Neutrophil (primary cell): ENCODE measurements around the gene PLEKHN1.

Source experiments
- H3K27ac ChIP-seq: fragments of 200-600 bp; sonication (generic); 2 replicates; pipeline ENCODE4 v1.5.1; 2016; ENCODE audit warnings: mild to moderate bottlenecking, moderate library complexity
- H3K27me3 ChIP-seq: fragments of 200-600 bp; sonication (generic); 2 replicates; pipeline ENCODE4 v1.6.0; 2016; ENCODE audit warnings: mild to moderate bottlenecking
- H3K36me3 ChIP-seq: fragments of 200-600 bp; sonication (generic); 2 replicates; pipeline ENCODE4 v1.5.1; 2017
- H3K4me1 ChIP-seq, 2 experiments: fragments of 200-600 bp in 1 of 2; sonication (generic) in 1 of 2; 1 replicate in 1 of 2; 2 replicates in 1 of 2; pipeline versions ENCODE4 v1.5.1 to v1.6.1; 2013 to 2016; ENCODE audit warnings: low read depth in 1 of 2, low read length in 1 of 2, mild to moderate bottlenecking in 1 of 2, moderate library complexity in 1 of 2; ENCODE audit not compliant: control insufficient read depth in 1 of 2, insufficient read depth in 1 of 2
- H3K4me3 ChIP-seq, 2 experiments: fragments of 200-600 bp in 1 of 2; sonication (generic) in 1 of 2; 1 replicate in 1 of 2; 2 replicates in 1 of 2; pipeline ENCODE4 v1.5.1; 2013 to 2016; ENCODE audit warnings: low read depth in 1 of 2, low read length in 1 of 2, mild to moderate bottlenecking in 1 of 2, moderate library complexity in 1 of 2
- H3K9me3 ChIP-seq: fragments of 200-600 bp; sonication (generic); 2 replicates; pipeline ENCODE4 v1.5.1; 2016
- CTCF ChIP-seq: fragments of 200-600 bp; sonication (generic); IDR thresholded peaks from 2 replicates; pipeline ENCODE4 v1.5.1; 2016; ENCODE audit warnings: antibody characterized with exemption

The PLEKHN1 gene

GRCh38 chr1:978069-978834, 12.0 kb downstream of the PLEKHN1 start:
- H3K27ac ChIP-seq, result no peak overlapping the region
- no peaks in the 10 kb centered on the region for H3K9me3 ChIP-seq
- no peak for TF ChIP-seq CTCF
- H3K4me1 ChIP-seq, result peaks cover 3 to 5% of the 10 kb centered on the region in 2 experiments
- no peak overlapping the region for H3K4me3 ChIP-seq
- H3K27me3 ChIP-seq, result peaks cover 71% of the 10 kb centered on the region
- no peaks in the 10 kb centered on the region for H3K36me3 ChIP-seq

- no peaks in the 10 kb centered on the region for H3K9me3 ChIP-seq
- peaks cover 71% of the 10 kb centered on the region for H3K27me3 ChIP-seq
- H3K4me3 ChIP-seq, result no peak overlapping the region
- no peak for TF ChIP-seq CTCF
- H3K27ac ChIP-seq, result no peak overlapping the region
- no peaks in the 10 kb centered on the region for H3K36me3 ChIP-seq
- peaks cover 3 to 5% of the 10 kb centered on the region in 2 experiments for H3K4me1 ChIP-seq
Observed at GRCh38 chr1:978835-979743, 12.8 kb downstream of the PLEKHN1 start.

DNA sequence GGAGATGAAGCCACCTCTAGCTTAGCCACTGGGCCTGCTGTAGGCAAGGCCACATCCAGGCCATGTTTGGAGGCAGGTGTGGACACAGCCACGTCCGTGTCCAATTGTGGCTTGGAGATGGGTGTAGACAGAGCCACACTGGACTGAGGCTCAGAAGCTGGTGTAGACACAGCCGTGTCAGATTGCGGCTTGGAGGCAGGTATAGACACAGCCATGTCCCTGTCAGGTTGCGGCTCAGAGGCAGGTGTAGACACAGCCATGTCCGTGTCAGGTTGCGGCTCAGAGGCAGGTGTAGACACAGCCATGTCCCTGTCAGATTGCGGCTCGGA, 13.4 kb downstream of the PLEKHN1 start:
- TF ChIP-seq CTCF, result no peak
- no peak overlapping the region for H3K27ac ChIP-seq
- no peaks in the 10 kb centered on the region for H3K36me3 ChIP-seq
- H3K9me3 ChIP-seq, result no peaks in the 10 kb centered on the region
- peaks cover 70% of the 10 kb centered on the region for H3K27me3 ChIP-seq
- no peak overlapping the region for H3K4me3 ChIP-seq
- peaks cover 3 to 5% of the 10 kb centered on the region in 2 experiments for H3K4me1 ChIP-seq

DNA sequence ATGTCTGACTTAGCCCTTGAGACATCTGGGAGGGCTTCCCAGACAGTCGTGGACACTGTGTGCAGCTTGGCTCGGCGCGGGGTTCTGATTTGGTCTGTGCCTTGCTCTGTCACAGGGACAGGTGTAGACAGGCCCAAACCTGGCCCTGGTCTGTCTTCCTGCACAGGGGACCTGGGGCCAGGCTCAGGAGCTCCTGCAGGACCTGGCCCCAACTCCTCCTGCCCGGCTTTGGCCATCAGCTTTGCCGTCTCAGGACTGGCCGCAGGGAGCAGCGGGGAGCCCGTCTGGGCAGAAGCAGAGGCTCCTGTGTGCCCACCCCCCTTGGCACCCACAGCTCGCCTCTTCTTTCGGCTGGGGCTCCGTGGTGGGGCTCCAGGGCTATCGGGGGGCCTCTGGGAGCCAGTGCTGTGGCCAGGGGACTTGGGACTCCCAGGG, 13.9 kb downstream of the PLEKHN1 start:
- H3K4me1 ChIP-seq, result peaks cover 3 to 5% of the 10 kb centered on the region in 2 experiments
- no peak for TF ChIP-seq CTCF
- H3K36me3 ChIP-seq, result no peaks in the 10 kb centered on the region
- peaks cover 70% of the 10 kb centered on the region for H3K27me3 ChIP-seq
- no peak overlapping the region for H3K27ac ChIP-seq
- no peaks in the 10 kb centered on the region for H3K9me3 ChIP-seq
- H3K4me3 ChIP-seq, result no peak overlapping the region

DNA sequence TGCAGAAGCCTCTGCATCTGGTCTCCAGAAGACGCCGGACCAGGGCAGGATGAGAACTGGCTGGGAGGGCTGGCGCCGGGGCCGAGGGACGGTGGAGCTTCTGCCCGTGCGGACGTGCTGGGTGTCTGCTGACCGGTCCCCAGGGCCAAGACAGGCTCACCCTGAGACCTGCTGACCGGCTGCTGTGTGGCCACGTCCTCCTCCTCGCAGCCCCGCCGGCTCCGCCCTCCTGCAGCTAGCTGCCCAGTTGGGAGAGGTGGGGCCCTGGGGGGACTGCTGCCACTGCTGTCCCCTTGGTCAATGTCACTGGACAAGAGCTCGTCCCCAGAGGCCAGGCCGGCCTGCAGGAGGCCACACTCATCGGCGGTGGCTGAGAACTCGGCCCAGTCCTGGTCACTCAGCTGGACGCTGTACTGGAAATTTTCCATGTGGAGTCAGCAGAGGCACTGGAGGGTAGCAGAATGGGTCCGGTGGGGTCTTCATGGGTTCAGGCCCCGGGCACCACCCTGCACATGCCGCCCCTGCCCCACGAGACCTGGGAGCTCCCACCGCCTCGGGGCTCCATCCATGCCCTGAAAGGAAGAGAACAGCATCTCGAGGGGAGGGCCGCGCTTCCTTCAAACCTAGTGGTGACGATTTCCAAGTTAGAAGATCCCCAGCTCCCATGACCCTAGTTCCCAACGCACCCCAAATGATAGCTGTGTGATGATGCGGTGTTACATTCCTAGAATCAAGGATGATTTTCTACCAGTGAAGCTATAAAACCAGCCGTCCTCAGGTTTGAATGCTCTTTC, 14.5 kb downstream of the PLEKHN1 start:
- Histone ChIP-seq H3K36me3 (no peaks in the 10 kb centered on the region), H3K9me3 (no peaks in the 10 kb centered on the region), H3K4me3 (no peak overlapping the region), H3K27ac (no peak overlapping the region), H3K4me1 (peaks cover 3 to 5% of the 10 kb centered on the region in 2 experiments), H3K27me3 (peaks cover 70% of the 10 kb centered on the region)
- no peak for TF ChIP-seq CTCF
